Renal cortical epithelial cell (primary cell): Measurements from ENCODE around the gene SDR9C7. TPM values are rescaled to one million over a fixed set of nuclear protein-coding genes. Genes with fewer than 3 reads are reported as not detected.
"Not testable (repeated sequence)": the region's sequence is repeated elsewhere in the genome, so short reads cannot be mapped to it uniquely, and the experiment has no call there.

Experiments
- DNase-seq: peaks from one replicate; pipeline ENCODE4 v3.0.0-alpha.2; 2011; ENCODE audit warnings: low read depth
- total RNA-seq: library from RNA; depleted of rRNA; stranded (reverse); fragments of >200 nt; gene quantifications from 2 replicates; pipeline ENCODE4 v1.2.3, GENCODE V29; 2014

Gene SDR9C7
- total RNA-seq, 1 donor from 2014 or later, result not detected

GRCh38 chr12:56916296-56916995 is 17.8 kb downstream of the SDR9C7 start:
- no peak for DNase-seq

GRCh38 chr12:56914724-56915123 is 19.5 kb downstream of the SDR9C7 start:
- peak; percentile 71 for DNase-seq

GRCh38 chr12:56914256-56914655 is 20.0 kb downstream of the SDR9C7 start:
- DNase-seq, result no peak

GRCh38 chr12:56909403-56909802 is 24.8 kb downstream of the SDR9C7 start:
- DNase-seq, result not testable (repeated sequence)

- no peak for DNase-seq
These were observed 26.1 kb downstream of the SDR9C7 start for GRCh38 chr12:56908136-56908535.

GRCh38 chr12:56905852-56906251 is 28.4 kb downstream of the SDR9C7 start:
- no peak for DNase-seq

- no peak for DNase-seq
These were observed 30.8 kb downstream of the SDR9C7 start for GRCh38 chr12:56903374-56903773.

- not testable (repeated sequence) for DNase-seq
These were observed 32.9 kb downstream of the SDR9C7 start for GRCh38 chr12:56901313-56901712.

GRCh38 chr12:56900583-56900982 is 33.6 kb downstream of the SDR9C7 start:
- DNase-seq, result peak; percentile 31

- no peak for DNase-seq
These were observed 35.3 kb downstream of the SDR9C7 start for GRCh38 chr12:56898938-56899337.

GRCh38 chr12:56897844-56898361 is 36.3 kb downstream of the SDR9C7 start:
- peak; percentile 48 for DNase-seq

- DNase-seq, result no peak
These were observed 38.1 kb downstream of the SDR9C7 start for GRCh38 chr12:56896082-56896481.

- no peak for DNase-seq
These were observed 39.4 kb downstream of the SDR9C7 start for GRCh38 chr12:56894698-56895368.

GRCh38 chr12:56891885-56892284 is 42.3 kb downstream of the SDR9C7 start:
- not testable (repeated sequence) for DNase-seq

- DNase-seq, result no peak
These were observed 47.9 kb downstream of the SDR9C7 start for GRCh38 chr12:56886319-56886718.

- no peak for DNase-seq
These were observed 48.9 kb downstream of the SDR9C7 start for GRCh38 chr12:56885316-56885715.

GRCh38 chr12:56884421-56884820 is 49.8 kb downstream of the SDR9C7 start:
- DNase-seq, result no peak

GRCh38 chr12:56882407-56882806 is 51.8 kb downstream of the SDR9C7 start:
- DNase-seq, result not testable (repeated sequence)

GRCh38 chr12:56880125-56880992 is 53.8 kb downstream of the SDR9C7 start:
- DNase-seq, result peak; percentile 59

GRCh38 chr12:56879240-56880124 is 54.7 kb downstream of the SDR9C7 start:
- DNase-seq, result peak; percentile 57

GRCh38 chr12:56878010-56878339 is 56.2 kb downstream of the SDR9C7 start:
- DNase-seq, result peak; percentile 18
